HG03060 (cell line): Measurements from ENCODE around the gene FYN.
A peak's percentile ranks its signal among the peaks of the same experiment; 100 is the strongest.

Source experiments
- ATAC-seq: cut with Tn5 transposase; IDR thresholded peaks from one replicate; pipeline ENCODE4 v1.9.1; 2021; ENCODE audit warnings: low read depth, moderate number of reproducible peaks; ENCODE audit not compliant: unreplicated experiment

FYN gene

DNA sequence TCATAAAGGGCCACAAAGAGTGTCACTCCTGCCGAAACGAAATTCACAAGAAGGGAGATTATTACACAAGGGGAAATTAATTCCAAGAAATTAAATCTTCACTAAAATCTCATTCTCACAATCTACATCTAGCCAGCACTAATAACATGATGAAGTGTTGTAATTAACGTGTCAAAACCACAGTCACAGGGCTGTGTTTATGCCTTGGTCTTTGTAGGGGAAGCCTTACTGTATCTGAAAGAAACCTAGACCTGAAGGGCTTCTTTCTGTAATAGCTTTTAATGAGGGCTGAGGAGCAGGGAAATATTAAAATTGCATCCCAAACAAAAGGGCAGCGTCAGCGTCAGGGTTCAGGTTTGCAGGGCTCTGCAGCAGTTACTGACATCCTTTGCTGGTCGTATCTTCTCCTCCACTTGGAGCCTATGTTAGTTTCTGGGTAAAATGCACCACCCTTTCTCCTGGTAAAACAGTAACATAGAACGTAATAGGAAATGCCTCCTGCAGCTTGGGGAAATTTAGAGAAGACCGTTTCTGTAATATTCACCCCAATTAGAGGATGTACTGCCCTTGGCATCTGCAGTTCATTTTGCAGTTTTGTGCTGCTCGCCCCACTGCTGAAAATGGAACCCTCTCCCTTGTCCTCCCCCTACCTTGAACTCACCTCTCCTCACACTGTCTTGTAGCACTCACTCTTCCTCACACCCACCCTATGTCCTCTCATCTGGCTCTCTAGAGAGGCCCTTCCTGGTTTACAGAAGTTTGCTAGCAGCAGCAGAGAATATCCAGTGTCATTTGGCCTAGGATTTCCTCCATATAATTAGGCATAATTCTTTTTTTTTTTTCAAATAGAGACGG, 158.6 kb downstream of the FYN start:
- ATAC-seq: no peak

DNA sequence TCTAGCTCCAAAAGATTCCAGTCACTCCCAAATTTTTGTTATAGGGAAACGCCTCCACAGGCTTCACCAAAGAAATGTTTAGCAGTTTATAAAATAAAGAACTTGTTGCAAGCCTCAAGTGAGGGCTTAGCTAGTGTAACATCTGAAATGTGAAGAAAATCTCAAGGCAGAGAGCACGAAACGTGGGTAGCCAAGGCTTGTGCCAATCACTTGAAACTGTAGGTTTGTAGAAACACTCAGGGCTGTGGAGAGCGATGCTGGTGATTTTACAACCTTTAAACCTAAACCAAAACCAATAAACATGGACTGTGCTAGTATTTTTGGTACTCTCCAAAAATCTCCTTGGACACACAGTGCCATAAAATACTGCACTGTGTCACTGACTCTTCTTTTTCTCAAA, 159.4 kb downstream of the FYN start:
- ATAC-seq: no peak

DNA sequence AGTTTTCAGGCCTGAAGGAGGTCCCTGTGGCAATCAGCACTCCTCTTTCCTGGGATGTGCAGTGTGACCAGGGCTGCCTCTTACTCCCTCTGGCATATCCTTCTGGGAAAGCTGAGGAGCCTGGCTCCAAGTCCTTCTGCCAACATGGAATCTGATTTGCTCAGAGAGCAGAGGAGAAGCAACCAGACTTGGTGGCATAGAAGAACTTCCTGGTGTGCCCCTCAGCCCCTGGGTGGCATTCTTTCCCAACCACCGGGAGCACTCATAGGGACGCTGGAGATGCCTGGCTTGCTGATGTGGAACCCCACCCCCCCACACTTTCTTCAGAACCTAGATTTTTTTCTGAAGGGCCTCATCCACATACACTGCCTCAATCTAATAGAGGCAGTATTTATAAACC, 160.0 kb downstream of the FYN start:
- ATAC-seq: no peak

DNA sequence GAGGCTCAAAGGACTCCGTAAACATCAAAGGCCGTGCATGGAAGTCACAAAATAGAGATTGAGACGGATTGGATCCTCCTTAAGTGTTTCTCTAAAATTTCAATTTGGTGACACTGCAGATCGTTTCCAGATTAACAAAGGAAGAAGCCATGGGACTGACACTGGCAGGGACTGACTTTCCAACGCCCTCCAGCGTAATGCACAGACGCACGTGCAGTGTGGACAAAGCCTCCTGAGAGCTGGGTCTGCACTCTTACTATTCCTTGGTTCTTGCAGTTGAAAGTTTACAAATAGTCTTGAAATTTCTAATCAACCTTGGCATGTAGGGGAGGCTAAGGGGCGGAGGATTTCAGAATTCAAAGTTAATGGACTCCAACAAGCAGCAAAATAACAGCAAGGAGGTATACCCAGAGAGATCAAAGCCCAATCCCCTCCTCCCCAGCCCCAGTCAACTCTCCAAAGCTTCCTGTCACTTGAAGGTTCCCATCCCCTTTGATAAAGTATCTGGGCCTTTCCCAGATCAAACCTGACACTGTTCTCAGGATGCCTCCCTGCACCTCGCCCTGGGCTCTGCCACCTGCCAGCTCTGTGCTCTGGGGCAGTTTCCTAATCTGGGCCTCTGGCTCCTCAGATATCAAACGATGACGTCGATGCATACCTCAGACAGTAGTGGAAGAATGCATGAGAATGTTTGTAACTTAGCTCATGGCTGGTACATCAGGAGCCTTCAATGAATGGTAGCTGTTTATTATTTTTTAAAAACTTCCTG, 161.1 kb downstream of the FYN start:
- no peak for ATAC-seq

DNA sequence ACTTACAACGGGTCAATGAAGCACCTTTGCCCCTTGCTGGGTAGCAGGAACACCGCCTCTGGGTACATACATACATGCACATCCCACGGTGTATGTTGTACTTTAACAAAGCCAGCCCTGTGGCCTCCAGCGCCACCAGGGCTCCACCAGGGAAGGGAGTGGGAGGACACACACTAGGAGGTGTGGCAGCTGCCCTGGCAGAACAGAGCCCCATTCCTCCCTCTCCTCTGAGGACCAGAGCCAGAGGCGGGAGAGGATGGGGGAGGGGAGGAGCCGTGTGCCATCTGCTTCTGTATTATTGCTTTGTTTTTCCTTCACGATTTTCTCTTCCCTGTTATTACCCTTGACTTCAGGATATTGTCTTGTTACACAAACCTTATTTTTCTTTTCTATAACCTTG, 161.8 kb downstream of the FYN start:
- ATAC-seq: no peak

DNA sequence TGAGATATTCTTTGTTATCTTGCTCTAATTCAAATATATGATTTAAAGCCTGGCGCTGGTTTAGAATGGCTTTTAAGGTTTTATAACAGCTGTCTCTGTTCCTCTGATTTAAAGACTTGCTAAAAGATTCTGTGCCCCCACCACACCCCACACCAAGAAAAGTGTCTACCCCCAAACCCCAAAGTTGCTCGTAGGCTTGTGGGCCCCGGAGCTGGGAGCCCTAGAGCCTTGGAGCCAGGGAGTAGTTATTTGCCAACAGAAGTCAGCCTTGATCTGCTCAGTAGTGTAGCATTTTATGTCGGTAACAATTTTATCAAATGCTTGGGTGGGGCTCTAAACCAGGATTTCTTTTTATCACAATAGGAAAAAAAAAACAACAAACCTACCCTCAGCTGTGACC, 162.3 kb downstream of the FYN start:
- ATAC-seq: no peak

DNA sequence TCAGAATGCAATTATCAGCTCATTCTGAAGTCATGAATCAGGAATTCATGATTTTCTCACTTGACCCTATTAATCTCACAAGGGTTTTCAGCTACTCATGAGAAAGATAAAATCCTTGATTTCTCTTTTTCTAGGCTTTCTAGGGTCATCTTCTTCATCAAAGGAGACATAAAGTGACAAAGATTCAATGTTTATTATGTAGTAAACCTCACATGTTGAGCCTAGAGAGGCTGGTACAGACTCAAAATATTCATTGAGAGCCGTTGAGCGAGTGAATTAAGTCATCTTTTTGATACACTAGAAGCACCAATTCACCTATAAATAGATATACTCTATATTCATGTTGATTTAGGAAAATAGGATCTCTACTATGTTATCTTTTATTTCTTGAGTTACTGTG, 162.8 kb downstream of the FYN start:
- no peak for ATAC-seq

DNA sequence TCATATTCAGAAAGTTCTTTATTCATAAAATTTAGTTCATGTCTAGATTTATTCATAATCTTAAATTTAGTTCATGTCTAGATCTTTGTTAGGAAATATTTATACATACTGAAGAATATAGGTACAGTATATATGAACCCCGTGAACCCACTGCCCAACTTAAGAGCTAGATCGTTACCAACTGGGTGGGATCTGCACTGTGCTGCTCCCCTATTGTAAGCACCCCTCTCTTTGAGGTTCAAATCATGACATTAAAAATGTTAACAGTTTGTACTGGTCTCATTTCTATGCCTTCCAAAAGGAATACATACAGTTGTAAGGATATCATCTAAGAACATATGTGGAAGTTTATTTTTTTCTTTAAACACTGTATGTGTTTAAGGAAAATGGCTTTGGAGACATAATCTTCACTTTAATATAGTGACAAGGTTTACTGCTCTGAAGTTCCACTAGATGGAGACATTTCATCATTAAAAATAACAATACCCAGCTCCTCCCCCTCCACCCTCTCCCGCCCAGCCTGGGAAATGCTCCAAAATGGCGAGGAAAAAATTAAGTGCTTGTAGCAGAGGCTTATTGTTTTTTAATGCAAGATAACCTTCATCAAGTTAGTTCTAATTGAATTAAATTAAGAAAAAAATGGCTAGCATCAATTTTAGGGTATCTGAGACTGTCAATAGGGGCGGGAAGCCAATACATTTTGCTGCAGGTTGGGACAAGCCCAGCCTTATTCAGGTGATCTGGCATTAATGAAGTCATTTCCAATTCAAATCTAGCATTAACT, 163.4 kb downstream of the FYN start:
- ATAC-seq: peak; percentile 84

DNA sequence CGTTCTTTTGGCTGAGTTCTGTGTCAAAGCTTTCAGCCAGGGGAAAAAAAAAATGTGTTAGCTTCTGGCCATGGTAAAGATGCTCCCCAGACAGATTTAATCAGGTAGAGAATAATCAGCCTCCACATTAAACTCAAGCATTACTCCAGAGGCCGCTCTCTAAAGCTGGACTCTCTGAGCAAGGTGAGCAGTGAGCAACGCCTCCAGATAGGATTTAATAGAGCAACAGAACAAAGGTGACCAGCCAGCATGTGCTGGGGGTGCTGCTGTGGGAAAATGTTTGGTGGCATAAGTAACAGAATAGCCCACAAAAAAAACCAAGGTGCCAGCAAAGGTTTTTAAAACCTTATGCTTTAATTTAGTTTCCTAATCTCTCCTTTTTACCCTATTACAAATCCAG, 164.1 kb downstream of the FYN start:
- ATAC-seq: no peak

DNA sequence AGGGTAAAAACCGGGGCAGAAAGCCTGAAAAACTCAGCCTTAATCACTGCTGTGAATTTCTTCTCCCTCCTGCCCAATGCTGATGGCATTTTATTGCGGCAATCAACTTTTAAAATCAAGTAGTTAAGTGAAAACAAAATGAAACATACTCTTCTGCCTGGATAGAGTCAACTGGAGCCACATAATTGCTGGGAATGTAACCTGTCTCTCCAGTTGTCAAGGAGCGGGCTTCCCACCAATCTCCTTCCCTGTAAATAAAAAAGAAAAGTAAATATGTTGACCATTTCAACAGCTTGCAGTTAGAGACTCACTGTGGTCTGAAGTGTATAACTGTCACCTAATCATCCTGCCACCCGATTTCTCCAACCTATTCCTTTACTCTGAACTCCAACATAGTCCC, 165.5 kb downstream of the FYN start:
- no peak for ATAC-seq

DNA sequence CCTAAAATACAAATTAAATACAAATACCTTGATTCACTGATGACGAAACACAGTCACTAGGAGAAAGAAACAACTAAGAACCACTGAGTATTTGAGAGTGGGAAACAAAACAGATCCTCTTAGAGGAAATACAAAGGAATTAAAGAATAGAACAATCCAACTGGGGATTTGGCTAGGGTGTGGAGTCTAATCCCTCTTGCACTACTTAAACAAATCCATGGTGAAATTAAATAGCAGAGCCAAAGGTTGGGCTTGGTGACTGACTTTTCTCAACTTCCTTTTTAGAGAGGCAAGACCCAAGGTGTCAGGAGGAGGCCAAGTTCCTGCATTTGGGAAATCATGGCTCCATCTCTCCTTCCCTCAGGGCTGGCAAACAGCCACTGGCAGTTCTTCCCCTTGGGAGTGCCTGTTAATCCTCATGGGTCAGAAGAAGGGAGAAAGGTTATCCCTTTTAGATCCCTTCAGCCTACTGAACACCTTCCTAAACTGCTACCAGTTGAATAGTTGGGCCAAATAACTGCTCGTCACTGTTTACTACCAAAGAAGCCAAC, 166.3 kb downstream of the FYN start:
- ATAC-seq: no peak

DNA sequence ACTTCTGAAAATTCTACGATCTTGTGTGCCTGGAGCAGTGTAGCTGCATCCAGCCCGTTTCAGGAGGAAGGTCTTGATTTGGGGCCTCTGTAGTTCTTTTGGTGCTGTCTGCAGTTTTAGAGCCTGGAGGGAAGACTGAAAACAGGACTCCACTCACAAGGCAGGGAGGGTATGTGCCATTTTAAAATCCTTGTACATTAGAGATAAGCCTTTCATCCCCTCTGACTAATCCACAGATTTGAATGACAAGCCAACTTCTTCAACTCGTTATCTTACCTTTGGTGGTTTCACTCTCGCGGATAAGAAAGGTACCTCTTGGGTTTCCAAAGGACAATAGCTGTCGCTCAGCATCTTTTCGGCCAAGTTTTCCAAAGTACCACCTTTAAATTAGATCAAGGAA, 169.5 kb downstream of the FYN start:
- no peak for ATAC-seq

DNA sequence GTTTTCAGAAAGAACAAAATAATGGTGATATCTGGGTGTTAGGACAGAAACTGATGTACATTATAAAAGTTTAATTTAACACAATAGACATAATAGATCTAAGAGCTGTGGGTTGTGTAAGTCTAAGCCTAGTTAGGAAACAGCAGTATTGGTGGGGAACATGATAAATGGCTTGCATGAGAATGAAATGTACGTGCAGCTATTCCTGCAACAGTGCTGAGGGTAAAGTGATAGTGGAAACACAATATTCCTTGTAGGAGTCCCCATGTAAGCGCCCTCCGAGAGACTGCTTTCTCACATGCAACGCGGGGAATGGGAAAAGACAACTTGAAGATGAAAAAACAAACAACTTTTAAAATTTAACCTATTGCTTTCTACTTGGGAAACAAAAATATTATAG, 171.0 kb downstream of the FYN start:
- no peak for ATAC-seq

DNA sequence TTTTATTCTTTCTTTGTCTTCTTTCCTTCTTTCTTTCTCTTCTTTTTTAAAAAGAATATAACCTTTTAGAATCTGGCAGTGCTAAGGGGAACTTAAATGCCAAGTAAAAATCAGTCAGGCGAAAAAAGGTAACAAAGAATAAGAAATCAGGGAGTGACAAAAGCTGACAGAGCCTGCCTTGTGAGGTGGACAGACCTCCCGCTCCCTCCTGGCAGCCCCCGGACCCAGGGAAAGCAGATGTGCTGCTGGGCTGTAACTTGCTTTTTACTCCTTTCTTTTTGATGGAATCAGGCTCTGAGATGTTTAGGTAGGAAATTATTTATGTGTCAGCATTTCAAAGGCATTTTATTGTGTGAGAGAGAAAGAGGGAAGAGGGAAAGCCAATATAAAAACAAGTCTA, 172.1 kb downstream of the FYN start:
- ATAC-seq: no peak

DNA sequence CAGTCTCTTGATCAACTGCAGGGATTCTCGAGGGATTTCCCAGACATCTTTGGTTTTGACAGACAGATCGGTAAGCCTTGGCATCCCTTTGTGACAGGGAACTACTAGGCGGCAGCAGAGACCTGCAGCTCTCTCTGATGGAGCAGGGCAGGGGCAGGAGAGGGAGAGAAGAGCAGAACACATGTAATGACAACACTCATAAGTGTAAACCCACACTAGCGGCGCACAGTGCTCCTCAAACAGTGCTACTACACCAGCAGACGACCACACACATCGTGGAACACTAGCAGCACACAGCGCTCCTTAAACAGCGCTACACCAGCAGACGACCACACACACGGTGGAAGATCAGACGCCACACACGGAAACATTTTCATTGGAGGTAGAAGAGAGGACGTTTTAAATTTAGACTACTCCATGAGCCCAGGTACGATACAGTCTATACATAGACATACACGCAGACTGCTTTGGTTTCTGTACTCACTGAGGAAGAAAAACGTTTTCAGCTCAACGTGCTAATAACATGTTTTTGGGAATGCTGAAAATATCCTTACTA, 173.0 kb downstream of the FYN start:
- no peak for ATAC-seq

DNA sequence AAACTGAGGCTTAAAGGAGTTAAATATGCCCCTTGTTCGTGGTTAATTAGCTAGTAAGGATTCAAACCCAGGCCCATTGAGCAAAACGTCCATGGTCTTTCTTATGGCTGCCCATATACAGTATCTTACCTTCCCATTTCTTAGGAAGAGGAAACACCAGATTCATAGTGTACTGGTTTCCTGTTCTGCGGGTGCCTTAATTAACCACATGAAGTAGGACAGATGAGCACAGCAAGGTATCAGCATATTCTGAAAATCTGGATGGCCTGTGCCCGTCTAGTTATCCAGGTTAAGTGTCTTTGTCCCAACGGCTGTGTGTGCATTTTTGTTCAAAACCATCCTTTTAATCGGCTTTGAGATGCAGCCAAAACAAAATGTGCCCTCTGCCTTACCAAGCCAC, 174.1 kb downstream of the FYN start:
- no peak for ATAC-seq

DNA sequence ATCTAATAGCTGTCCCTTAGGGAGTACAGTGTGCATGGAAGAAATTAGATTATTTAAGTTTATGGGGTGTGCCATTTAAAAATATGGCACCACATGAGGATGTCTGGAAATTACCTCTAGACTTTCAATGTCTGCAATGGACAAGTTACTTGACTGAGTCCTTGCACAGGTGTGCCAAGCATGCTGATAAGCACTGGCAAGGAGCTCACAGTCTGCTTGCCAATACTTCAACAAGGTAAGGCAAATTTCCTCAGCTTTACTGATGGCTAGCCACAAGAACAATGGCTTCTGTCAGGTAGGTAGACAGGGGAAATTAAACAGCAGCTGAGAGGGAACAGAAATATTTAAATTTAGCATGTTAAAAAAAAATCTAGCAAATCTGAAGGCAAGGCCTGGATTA, 176.4 kb downstream of the FYN start:
- no peak for ATAC-seq

DNA sequence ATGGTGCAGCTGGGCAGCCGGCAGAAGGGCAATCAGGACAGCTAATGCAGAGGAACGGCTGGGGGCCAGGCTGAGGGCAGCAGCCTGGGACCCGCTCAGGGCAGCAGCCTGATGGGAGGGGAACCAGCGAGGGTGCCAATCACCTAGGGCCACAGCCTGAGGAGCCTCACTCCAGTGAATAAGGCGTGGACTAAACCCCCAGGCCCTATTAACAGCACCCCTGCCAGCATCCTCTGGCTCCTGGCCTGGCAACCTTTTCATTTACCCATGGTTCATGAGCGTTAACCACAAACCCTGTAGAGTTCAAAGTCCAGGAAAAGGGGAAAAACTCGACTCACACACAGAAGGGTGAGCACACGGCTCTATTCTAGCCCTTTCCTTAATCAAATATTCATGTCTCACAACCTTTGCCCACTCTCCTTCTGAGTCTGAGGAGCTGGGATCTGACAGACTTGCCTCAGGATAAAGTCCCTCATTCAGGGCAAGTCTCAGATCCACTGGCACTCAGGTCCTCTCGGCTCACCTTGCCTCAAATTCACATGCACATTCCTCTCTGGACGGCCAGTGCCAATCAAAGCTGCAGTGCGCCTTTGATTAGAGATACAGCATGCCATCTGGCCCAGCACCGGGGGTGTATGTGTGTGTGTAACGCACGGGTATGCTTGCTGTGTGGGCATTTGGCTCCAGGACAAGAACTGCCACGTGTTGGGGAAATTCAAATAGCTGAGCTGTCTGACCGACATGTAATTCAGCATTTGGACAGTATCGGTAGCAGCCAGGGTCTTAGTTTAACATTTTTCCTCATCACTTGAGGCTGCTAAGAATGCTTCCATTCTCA, 180.7 kb downstream of the FYN start:
- no peak for ATAC-seq

DNA sequence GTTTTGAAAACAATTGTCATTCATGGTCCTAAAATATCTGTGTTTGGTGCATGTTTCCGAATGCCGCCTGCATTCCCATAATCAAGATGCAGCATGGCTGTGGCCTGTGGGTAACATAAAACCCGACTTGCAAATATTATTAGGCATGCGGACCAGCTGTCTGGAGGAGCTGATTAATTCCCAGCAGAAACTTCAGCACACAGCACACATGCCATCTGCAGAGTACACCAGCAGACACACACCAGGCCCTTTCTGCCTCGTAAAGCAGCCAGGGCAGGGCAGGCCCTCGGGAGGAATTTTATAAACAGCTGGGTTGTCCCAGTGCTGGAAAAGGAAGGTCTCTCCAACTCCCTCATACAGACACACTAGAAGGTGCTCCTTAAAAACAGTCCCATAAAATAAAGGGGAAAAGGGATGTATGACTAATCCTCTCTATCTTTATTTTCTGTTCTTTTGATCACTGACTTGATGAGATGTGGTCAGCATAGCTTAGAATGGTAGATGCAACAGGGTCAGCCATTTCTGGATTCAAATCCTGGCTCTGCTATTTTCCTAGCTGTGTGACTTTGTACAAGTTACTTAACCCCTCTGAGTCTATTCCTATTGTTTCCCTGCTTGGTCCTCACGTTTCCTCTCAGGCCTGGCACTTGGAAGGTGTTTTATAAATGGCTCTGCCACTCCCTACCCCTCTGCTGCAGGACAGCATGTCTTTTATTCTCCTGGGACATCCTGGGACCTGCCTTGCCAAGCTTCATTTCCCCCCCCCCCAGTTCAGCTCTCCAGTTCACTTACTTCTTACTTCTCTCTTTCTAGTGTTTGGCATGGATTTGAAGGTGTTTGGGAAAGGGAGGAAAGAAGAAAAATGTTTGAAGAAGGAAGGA, 181.7 kb downstream of the FYN start:
- no peak for ATAC-seq
